HG03442 (cell line): ENCODE measurements around the gene DEFB118.
"Not testable (repeated sequence)": the region's sequence is repeated elsewhere in the genome, so short reads cannot be mapped to it uniquely, and the experiment has no call there.

Source experiments
- ATAC-seq: cut with Tn5 transposase; IDR thresholded peaks from one replicate; pipeline ENCODE4 v1.9.1; 2021; ENCODE audit warnings: mild to moderate bottlenecking, moderate library complexity; ENCODE audit not compliant: unreplicated experiment

Gene DEFB118, protein sequence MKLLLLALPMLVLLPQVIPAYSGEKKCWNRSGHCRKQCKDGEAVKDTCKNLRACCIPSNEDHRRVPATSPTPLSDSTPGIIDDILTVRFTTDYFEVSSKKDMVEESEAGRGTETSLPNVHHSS

DNA sequence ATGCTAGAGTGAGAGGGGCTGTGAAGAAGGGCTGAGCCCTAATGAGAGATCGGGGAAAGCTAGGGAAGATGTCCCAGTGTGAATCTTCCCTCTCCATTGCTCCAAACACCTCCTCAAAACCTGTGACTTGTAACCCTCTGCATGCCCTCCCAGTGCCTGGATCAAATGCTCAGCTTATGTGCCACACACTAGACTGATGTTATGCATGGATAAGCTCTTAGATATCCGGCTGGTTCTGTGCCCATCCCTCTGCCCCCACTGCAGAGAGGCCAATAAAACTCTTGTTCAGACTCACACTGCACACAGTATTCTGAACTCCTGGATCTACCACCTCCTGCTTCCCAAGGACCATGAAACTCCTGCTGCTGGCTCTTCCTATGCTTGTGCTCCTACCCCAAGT is at the start of gene DEFB118:
TSS of gene DEFB118 (plus strand) at position 301 of the 400 bp plus-strand sequence. CDS start at position 351, 50 bp downstream.
- no peak for ATAC-seq

DNA sequence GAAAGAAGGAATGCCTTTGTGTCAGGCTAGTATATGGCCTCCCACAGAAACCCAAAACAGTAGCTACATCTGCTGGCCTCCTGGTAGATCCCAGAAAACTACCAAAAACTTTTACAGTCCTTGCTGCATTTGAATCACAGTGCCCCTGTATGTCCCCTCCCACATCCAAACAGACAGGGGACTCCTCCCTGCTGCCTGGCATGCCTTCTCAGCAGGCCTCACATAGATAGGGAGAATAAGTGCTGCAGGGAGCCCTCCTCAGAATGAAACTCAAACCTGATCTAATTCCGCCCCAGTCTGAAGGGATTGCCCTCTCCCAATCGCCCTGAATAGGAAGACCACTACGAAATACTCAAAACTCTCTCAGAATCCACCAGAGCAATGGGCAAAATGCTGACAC is 45.9 kb upstream of the DEFB118 start:
- ATAC-seq, result no peak

DNA sequence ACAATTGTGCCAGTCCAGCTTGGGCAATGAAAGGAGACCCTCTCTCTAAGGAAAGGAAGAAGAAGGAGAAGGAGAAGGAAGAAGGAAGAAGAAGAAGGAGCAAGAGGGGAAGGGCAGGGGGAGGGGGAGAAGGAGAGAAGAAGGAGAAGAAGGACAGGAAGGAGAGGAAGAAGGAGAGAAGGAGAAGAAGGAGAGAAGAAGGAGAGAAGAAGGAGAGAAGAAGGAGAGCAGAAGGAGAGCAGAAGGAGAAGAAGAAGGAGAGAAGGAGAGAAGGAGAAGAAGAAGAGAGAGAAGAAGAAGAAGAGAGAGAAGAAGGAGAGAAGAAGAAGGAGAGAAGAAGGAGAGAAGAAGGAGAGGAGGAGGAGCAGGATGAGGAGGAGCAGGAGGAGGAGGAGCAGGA is 37.5 kb upstream of the DEFB118 start:
- no peak for ATAC-seq

DNA sequence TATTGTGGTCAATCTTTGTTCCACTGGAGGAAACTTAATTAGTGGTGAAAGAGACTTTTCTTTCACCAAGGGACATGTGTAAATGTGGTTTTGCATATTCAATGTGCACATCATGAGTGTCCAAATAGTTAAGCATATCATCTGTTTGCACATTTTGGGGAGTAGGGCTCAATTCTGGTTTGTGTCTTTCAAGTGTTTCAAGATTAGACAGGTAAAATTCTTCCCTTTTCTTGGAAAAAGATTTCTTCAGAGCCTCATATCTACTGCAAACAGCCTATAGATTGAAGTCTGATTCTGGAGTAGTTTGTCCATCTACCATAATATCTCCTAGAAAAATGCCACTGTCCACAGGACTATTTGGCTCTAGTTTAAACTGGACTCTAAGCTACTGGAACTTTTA is 26.9 kb upstream of the DEFB118 start:
- no peak for ATAC-seq

DNA sequence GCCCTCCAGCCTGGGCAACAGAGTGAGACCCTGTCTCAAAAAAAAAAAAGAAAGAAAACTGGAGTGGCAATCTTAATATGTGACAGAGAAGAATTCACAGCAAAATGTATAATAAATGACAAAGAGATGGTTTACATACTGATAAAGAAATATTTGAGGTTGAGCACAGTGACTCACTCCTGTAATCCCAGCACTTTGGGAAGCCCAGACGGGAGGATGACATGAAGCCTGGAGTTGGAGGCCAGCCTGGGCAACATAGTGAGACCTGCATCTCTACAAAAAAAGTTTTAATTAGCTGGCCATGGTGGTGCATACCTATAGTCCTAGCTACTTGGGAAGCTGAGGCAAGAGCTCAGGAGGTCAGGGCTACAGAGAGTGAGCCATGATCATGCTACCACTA is 12.4 kb upstream of the DEFB118 start:
- no peak for ATAC-seq

DNA sequence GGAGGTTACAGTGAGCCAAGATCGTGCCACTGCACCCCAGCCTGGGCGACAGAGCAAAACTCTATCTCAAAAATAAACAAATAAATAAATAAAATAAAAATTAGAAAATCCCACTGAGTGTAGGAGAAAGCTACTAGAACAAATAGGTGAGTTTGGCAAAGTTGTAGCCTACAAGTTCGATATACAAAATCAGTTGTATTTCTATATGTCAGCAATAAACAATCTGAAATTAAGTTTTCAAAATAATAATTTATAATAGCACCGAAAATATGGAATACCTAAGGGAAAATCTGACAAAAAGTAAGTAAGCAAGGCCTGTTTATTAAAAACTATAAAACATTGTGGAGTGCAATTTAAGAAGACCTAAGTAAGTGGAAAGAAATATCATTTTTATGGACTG is 5.1 kb upstream of the DEFB118 start:
- ATAC-seq, result no peak

DNA sequence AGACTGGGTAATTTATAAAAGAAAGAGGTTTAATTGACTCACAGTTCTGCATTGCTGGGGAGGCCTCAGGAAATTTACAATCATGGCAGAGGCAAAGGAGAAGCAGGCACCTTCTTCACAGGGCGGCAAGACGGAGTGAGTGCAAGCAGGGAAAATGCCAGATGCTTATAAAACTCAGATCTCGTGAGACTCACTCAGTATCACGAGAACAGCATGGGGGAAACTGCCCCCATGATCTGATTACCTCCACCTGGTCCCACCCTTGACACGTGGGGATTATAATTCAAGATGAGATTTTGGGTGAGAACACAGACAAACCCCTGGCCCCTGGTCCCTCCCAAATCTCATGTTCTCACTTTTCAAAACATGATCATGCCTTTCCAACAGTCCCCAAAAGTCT is 4.1 kb upstream of the DEFB118 start:
- ATAC-seq, result not testable (repeated sequence)

DNA sequence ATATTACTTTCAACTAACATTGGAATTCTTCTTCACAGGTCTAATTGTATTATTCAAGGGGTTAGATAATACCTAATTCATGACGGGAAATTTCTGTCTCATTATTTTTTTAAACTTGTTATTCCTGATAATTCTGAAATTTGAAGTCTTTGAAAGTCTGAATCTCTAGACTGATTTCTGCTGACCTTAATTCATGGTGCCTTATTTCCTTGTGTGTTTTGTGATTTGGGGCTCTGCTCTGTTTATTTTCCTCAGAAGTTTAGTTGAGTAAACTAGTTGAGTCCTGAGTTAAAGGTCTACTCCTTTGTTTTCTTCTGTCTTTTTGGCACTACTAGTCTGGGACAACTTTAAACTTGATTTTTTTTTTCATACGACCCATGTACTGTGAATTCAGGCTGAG is 5.9 kb downstream of the DEFB118 start:
- no peak for ATAC-seq

DNA sequence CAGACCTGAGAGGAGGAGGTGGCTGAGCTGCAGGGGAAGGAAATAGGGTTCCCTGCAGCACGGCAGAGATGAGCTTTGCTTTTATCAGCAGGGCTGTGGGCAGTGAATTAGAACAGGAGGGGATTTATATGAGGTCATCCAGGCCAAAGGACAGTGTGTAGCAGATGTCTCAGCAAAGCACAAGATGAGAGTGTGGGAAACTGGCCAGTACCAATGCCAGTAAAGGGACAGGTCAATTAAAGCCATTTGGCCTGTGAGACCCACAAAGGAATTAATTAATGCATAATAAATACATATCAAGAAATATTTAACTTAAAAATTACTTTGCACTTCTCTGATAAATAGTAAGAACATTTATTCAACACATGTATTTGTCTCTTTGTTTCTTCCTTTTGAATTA is 22.1 kb downstream of the DEFB118 start, which contains the start of gene DEFB119:
TSS of gene DEFB119 (minus strand) at position 101 of the 400 bp plus-strand sequence. CDS start 107 bp downstream, outside the sequence.
- ATAC-seq, result no peak

DNA sequence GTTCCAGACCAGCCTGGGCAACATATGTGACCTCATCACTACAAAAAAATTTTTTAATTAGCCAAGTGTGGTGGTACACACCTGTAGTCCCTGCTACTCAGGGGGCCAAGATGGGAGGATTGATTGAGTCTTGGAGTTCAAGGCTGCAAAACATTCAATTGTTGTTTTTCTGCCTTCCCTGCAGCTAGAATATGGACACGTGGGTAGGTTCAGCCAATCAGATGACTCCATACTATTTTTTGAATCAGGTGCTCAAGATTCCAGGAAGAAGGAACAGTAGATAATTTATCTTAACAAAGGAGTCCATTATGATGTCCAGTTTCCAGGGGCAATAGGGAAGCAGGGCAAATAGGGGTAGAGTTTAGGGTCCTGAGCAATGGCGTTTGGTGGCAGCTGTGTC is 24.4 kb downstream of the DEFB118 start:
- ATAC-seq, result no peak

DNA sequence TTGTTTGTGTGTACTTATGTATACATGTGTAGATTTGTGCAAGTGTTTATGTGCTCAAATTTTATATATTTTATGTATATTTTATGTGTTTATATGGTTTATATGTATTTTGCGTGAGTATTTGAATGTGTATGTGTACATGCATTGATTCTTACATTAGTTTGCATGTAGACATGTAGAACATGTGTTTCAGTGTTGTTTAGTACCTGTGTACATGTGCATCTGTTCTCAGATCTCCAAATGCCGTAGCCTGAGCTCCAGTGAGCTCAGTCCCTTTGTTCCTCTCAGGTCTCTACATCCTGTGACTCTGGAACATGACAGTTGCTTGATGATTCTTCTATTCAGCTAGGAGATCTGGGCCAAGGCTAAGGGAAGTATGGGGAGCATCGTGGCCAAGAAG is 26.5 kb downstream of the DEFB118 start:
- ATAC-seq, result no peak

DNA sequence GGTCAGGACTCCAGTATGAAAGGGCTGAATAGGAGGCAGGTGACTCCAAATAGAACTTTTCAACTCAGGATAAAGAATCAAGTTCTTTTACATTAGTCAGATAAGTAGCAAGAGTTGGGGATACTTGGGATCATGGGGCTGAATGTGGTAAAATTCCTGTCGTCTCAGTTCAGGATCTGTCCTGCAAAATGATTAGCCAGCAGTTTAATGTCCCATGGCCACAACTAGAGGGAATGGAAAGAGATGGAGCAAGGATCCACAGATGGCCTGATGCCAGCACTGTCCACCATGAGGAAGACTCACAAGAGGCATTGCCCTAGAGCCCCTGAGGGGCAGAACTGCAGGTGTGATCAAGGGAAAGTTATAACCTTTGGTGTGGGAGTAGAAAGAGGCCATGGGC is 35.5 kb downstream of the DEFB118 start:
- no peak for ATAC-seq

DNA sequence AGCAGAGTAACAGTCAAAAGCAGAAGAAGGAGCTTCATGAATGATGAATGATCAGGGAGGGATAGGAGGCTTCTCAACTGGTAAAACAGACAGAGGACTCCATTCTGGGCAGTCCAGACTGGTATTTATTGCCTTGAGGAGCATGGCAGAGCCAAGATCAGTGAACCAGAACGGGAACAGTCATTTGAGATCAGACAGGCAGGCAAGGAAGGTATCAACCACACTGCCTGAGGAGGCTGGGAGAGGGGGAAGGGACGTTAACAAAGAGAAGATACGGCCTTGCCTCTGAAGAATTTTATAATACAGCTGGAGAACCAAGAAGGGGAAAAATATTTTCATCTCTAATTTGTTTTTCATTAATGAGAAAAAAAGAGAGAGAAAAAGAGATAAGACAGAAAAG is 37.7 kb downstream of the DEFB118 start, which contains the start of gene DEFB121:
TSS of gene DEFB121 (minus strand) at position 101 of the 400 bp plus-strand sequence. CDS start at position 38, 63 bp downstream.
- ATAC-seq, result no peak

DNA sequence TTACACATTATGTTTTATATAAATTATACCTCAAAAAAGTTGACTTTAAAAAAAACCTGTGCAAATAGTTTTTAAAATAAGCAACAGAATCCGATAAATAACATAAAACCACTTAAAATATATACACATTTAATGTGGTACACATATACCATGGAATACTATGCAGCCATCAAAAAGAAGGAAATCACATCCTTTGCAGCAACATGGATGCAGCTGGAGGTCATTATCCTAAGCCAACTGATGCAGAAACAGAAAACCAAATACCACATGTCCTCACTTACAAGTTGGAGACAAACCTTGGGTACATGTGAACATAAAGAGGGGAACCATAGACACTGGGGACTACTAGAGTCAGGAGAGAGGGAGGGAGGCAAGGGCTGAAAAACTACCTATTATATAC is 41.6 kb downstream of the DEFB118 start:
- ATAC-seq, result no peak

DNA sequence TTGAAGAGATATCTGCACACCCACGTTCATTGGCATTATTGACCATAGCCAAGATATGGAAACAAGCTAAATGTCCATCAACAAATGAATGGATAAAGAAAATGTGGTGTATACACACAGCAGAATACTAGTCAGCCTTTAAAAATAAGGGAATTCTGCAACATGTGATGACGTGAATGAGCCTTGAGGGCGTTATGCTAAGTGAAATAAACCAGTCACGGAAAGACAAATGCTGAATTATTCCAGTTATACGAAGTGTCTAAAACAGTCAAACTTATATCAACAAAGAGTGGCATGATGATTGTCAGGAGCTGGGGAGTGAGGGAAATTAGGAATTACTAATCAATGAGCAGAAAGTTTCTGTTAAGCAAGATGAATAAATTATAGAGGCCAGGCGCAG is 46.0 kb downstream of the DEFB118 start:
- no peak for ATAC-seq

DNA sequence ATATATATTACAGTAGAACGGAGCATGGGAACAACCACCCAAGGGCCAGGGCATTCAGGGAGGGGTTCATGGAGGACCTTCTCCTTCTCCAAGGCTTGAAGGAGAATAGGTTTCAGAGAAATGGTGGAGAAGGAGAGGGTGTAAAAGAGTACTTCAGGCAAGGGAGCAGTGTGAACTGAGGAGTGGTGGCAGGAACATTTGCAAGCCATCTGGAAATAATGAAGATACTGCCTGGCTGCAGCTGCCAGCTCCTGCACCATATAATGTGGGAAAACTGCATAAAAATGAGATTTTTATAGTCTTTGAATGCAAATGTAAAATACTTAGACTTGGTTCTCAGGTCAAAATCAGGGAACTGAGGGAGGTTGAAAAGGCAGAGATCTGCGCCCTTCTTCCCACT is 47.3 kb downstream of the DEFB118 start:
- no peak for ATAC-seq

DNA sequence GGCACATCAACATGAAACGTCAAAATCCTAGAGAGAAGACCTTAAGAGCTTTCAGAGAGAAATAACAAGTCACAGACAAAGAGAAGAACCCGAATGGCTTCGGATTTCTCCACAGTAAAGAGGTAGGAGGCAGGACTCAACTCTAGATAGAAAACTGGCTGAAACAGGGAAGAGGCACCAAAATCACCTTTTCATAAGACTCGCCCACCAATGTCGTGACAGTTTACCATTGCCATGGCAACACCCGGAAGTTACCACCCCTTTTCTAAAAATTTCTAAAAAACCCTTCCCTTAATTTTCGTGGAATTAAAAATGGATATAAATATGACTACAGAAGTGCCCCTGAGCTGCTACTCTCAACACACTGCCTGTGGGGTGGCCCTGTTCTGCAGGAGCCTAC is 49.9 kb downstream of the DEFB118 start:
- ATAC-seq, result no peak
